ENCODE results near the gene EXOG.

DNA sequence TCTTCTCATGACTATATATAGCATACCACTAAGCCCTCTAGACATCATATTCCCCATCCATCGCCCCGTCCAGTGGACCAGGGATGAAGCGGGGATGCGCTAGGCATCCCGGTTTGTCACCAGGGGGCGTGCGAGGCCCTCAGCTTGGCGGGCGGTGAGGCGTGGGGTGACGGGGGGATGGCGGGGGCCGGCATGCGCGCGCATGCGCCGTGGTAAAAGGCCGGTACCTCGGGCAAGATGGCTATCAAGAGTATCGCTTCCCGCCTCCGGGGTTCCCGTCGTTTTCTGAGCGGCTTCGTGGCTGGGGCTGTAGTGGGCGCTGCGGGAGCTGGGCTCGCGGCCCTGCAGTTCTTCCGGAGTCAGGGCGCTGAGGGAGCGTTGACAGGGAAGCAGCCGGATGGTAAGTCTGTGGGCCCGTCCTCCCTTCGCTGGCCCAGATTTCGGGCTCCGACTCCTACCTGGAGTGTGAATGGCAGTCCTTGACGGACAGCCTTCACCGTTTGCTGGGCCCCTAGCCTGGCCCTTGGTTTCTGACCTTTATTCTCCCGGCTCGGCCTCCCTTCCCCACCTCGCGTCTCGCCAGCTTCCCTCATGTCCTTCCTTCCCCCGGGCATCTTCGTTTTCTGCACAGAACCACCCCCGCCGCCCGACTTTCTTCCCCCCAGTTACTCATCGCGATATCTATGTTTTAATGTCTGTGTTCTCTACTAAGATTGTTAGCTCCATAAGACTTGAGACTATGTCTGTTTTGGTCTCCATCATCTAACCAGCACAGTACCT is at the start of gene EXOG:
- TF ChIP-seq POLR2AphosphoS5 (IDR thresholded peaks at IDR 0.05; ENCODE audit: low read depth, low read length) (peak; percentile 73; the same call in 1 of the 2 replicates), REST (IDR thresholded peaks at IDR 0.05; ENCODE audit: insufficient read depth in 1 of 2, low read depth in 2 of 2, low read length in 2 of 2) (no peak), TAF1 (IDR thresholded peaks at IDR 0.05; ENCODE audit: borderline replicate concordance, insufficient read depth, low read length) (no peak), SIN3A (IDR thresholded peaks at IDR 0.05; ENCODE audit: borderline replicate concordance, insufficient read depth, low read length) (no peak)

Data from PFSK-1 (cell line).